ENCODE results near the gene CCDC158.
"Not testable (repeated sequence)": the region's sequence is repeated elsewhere in the genome, so short reads cannot be mapped to it uniquely, and the experiment has no call there.

The CCDC158 gene

GRCh38 chr4:76364763-76365162 lies 56.2 kb downstream of the CCDC158 start:
- no peak for ATAC-seq

GRCh38 chr4:76363556-76364290 lies 57.2 kb downstream of the CCDC158 start:
- ATAC-seq = no peak

- ATAC-seq = no peak
These were observed 59.1 kb downstream of the CCDC158 start for GRCh38 chr4:76361689-76362412.

GRCh38 chr4:76359881-76360466 lies 61.0 kb downstream of the CCDC158 start:
- not testable (repeated sequence) for ATAC-seq

GRCh38 chr4:76357981-76358380 lies 63.0 kb downstream of the CCDC158 start:
- no peak for ATAC-seq

GRCh38 chr4:76354517-76355473 lies 66.1 kb downstream of the CCDC158 start:
- no peak for ATAC-seq

- ATAC-seq = no peak
These were observed 78.1 kb downstream of the CCDC158 start for GRCh38 chr4:76342803-76343202.

GRCh38 chr4:76342191-76342590 lies 78.8 kb downstream of the CCDC158 start:
- no peak for ATAC-seq

GRCh38 chr4:76341063-76341462 lies 79.9 kb downstream of the CCDC158 start:
- ATAC-seq = no peak

- no peak for ATAC-seq
These were observed 81.6 kb downstream of the CCDC158 start for GRCh38 chr4:76339364-76339763.

GRCh38 chr4:76334885-76335284 lies 86.1 kb downstream of the CCDC158 start:
- ATAC-seq = no peak

- ATAC-seq = no peak
These were observed 94.4 kb downstream of the CCDC158 start for GRCh38 chr4:76326515-76326914.

- ATAC-seq = no peak
These were observed 95.9 kb downstream of the CCDC158 start for GRCh38 chr4:76325072-76325471.

- ATAC-seq = no peak
These were observed 98.7 kb downstream of the CCDC158 start for GRCh38 chr4:76322236-76322635.

GRCh38 chr4:76316131-76316530 lies 104.8 kb downstream of the CCDC158 start:
- ATAC-seq = no peak

- ATAC-seq = no peak
These were observed 105.5 kb downstream of the CCDC158 start for GRCh38 chr4:76315267-76315918.

GRCh38 chr4:76313547-76313946 lies 107.4 kb downstream of the CCDC158 start:
- ATAC-seq = no peak

- ATAC-seq = no peak
These were observed 108.5 kb downstream of the CCDC158 start for GRCh38 chr4:76312457-76312856.

- ATAC-seq = no peak
These were observed 109.0 kb downstream of the CCDC158 start for GRCh38 chr4:76311896-76312331.

GRCh38 chr4:76310683-76311082 lies 110.3 kb downstream of the CCDC158 start:
- no peak for ATAC-seq

- ATAC-seq = no peak
These were observed 110.9 kb downstream of the CCDC158 start for GRCh38 chr4:76309939-76310550.

GRCh38 chr4:76308548-76308947 lies 112.4 kb downstream of the CCDC158 start:
- ATAC-seq = no peak

Data from activated CD4-positive, CD25-positive, alpha-beta regulatory T cell treated with anti-CD3 and anti-CD28 coated beads, Interleukin-2, amount 50 U/mL, for 24 hours (primary cell).